ENCODE data around the gene MYO7A. TPM values are rescaled to one million over a fixed set of nuclear protein-coding genes. Genes with fewer than 3 reads are reported as not detected.

The MYO7A gene
- total RNA-seq, 1 donor from 2014 or later: 0.16 TPM

DNA sequence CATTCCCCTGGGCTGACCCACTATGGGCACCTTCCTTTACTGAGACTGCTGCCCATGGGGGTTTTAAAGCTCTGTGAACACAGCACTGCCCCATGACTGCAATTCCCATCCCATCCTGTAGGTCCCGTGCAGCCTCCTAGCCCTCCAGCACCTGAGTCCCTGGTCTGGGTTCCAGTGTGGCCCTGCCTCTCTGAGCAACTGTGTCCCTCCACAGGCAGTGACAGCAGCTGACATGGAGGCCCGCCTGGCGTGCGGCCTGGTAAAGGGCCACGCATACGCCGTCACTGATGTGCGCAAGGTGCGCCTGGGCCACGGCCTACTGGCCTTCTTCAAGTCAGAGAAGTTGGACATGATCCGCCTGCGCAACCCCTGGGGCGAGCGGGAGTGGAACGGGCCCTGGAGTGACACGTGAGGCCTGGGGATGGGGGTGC is 12.8 kb upstream of the MYO7A start:
- Histone ChIP-seq H3K36me3 (ENCODE audit: insufficient read depth, low read length) (no peaks in the 10 kb centered on the region), H4K20me1 (ENCODE audit: insufficient read depth, low read length) (peaks cover 9% of the 10 kb centered on the region), H3K4me1 (ENCODE audit: insufficient read depth, low read length) (peaks cover 17% of the 10 kb centered on the region), H3K27ac (ENCODE audit: low read depth, low read length) (no peak overlapping the region), H2AFZ (ENCODE audit: low read depth, low read length) (no peak overlapping the region), H3K79me2 (ENCODE audit: insufficient read depth, low read length) (no peaks in the 10 kb centered on the region), H3K4me2 (ENCODE audit: low read length) (no peak overlapping the region), H3K27me3 (ENCODE audit: insufficient read depth, low read length) (no peaks in the 10 kb centered on the region), H3K9ac (ENCODE audit: low read length) (no peak overlapping the region), H3K4me3 (ENCODE audit: insufficient read depth, low read depth, low read length) (no peak overlapping the region), H3K9me3 (ENCODE audit: insufficient read depth, low read depth, low read length) (no peaks in the 10 kb centered on the region)
- TF ChIP-seq, protein P1, sequence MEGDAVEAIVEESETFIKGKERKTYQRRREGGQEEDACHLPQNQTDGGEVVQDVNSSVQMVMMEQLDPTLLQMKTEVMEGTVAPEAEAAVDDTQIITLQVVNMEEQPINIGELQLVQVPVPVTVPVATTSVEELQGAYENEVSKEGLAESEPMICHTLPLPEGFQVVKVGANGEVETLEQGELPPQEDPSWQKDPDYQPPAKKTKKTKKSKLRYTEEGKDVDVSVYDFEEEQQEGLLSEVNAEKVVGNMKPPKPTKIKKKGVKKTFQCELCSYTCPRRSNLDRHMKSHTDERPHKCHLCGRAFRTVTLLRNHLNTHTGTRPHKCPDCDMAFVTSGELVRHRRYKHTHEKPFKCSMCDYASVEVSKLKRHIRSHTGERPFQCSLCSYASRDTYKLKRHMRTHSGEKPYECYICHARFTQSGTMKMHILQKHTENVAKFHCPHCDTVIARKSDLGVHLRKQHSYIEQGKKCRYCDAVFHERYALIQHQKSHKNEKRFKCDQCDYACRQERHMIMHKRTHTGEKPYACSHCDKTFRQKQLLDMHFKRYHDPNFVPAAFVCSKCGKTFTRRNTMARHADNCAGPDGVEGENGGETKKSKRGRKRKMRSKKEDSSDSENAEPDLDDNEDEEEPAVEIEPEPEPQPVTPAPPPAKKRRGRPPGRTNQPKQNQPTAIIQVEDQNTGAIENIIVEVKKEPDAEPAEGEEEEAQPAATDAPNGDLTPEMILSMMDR (IDR thresholded peaks at IDR 0.05; ENCODE audit: insufficient read depth, low read depth, low read length): no peak
- TF ChIP-seq EZH2 (IDR thresholded peaks at IDR 0.05; ENCODE audit: insufficient read depth, low read length): no peak
- H3K4me3 Mint-ChIP-seq (ENCODE audit: unreplicated experiment): no peak overlapping the region
- no peaks in the 10 kb centered on the region for H3K9me3 Mint-ChIP-seq (ENCODE audit: unreplicated experiment)
- H3K4me1 Mint-ChIP-seq (ENCODE audit: low read depth, unreplicated experiment): peaks cover 1% of the 10 kb centered on the region
- peaks cover 20% of the 10 kb centered on the region for H3K36me3 Mint-ChIP-seq (ENCODE audit: low read depth, unreplicated experiment)
- DNase-seq (ENCODE audit: low read depth) (no peak), FAIRE-seq (no peak)
- H3K27me3 Mint-ChIP-seq (ENCODE audit: low read depth, unreplicated experiment): peaks cover 2% of the 10 kb centered on the region
- no peak overlapping the region for H3K27ac Mint-ChIP-seq (ENCODE audit: unreplicated experiment)

DNA sequence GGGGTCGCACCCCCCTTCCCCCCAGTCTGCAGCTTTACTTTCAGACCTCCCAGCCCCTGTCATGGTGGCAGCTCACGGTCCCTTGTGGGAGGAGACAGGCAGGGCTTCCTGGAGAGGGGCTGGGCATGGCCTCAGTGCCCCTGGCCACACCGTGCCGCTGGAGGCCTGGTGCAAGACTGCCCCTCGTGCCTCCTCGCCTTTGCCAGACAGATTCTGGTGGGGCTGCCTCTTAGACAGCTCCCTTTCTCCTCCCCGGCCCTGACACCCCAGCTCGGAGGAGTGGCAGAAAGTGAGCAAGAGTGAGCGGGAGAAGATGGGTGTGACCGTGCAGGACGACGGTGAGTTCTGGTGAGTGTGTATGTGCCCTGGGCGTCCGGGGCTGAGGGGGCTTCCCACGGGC is 12.1 kb upstream of the MYO7A start:
- Histone ChIP-seq H3K9me3 (ENCODE audit: insufficient read depth, low read depth, low read length) (no peaks in the 10 kb centered on the region), H3K27ac (ENCODE audit: low read depth, low read length) (no peak overlapping the region), H3K9ac (ENCODE audit: low read length) (no peak overlapping the region), H4K20me1 (ENCODE audit: insufficient read depth, low read length) (peaks cover 3% of the 10 kb centered on the region), H2AFZ (ENCODE audit: low read depth, low read length) (no peak overlapping the region), H3K4me2 (ENCODE audit: low read length) (no peak overlapping the region), H3K36me3 (ENCODE audit: insufficient read depth, low read length) (no peaks in the 10 kb centered on the region), H3K27me3 (ENCODE audit: insufficient read depth, low read length) (no peaks in the 10 kb centered on the region), H3K4me3 (ENCODE audit: insufficient read depth, low read depth, low read length) (no peak overlapping the region), H3K79me2 (ENCODE audit: insufficient read depth, low read length) (no peaks in the 10 kb centered on the region), H3K4me1 (ENCODE audit: insufficient read depth, low read length) (peaks cover 9% of the 10 kb centered on the region)
- Mint-ChIP-seq H3K36me3 (ENCODE audit: low read depth, unreplicated experiment) (peaks cover 26% of the 10 kb centered on the region), H3K27me3 (ENCODE audit: low read depth, unreplicated experiment) (peaks cover 2% of the 10 kb centered on the region), H3K4me1 (ENCODE audit: low read depth, unreplicated experiment) (peaks cover 1% of the 10 kb centered on the region), H3K9me3 (ENCODE audit: unreplicated experiment) (no peaks in the 10 kb centered on the region), H3K27ac (ENCODE audit: unreplicated experiment) (no peak overlapping the region), H3K4me3 (ENCODE audit: unreplicated experiment) (no peak overlapping the region)
- TF ChIP-seq, protein P1 (IDR thresholded peaks at IDR 0.05; ENCODE audit: insufficient read depth, low read depth, low read length): no peak
- TF ChIP-seq EZH2 (IDR thresholded peaks at IDR 0.05; ENCODE audit: insufficient read depth, low read length): no peak
- FAIRE-seq: no peak
- no peak for DNase-seq (ENCODE audit: low read depth)

DNA sequence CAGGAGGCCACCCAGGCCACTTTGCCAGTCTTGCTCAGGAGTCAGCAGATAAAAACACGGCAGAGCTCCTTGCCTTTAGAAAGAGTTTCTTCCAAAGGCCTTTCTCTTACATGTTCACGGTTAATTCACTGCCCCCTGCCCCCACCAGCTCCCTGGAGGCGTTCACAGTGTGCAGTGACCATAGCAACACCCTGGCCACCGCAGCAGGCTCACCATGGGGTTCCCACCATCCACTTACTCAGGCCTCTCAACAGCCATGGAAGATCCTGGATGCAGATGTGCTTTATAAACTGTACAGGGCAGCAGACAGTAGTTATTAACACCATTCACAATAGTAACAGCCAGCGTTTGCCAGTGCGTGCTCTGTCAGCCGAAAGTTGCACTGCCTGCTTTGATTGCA is 10.6 kb upstream of the MYO7A start:
- peaks cover 6% of the 10 kb centered on the region for H3K4me1 ChIP-seq (ENCODE audit: insufficient read depth, low read length)
- Mint-ChIP-seq H3K36me3 (ENCODE audit: low read depth, unreplicated experiment) (peaks cover 27% of the 10 kb centered on the region), H3K27ac (ENCODE audit: unreplicated experiment) (no peak overlapping the region), H3K9me3 (ENCODE audit: unreplicated experiment) (no peaks in the 10 kb centered on the region), H3K4me1 (ENCODE audit: low read depth, unreplicated experiment) (peaks cover 1% of the 10 kb centered on the region), H3K4me3 (ENCODE audit: unreplicated experiment) (no peak overlapping the region), H3K27me3 (ENCODE audit: low read depth, unreplicated experiment) (no peaks in the 10 kb centered on the region)
- DNase-seq (ENCODE audit: low read depth) (no peak), FAIRE-seq (no peak)
- TF ChIP-seq EZH2 (IDR thresholded peaks at IDR 0.05; ENCODE audit: insufficient read depth, low read length): no peak
- TF ChIP-seq, protein P1 (IDR thresholded peaks at IDR 0.05; ENCODE audit: insufficient read depth, low read depth, low read length): no peak
- H3K4me3 ChIP-seq (ENCODE audit: insufficient read depth, low read depth, low read length): no peak overlapping the region
- H3K36me3 ChIP-seq (ENCODE audit: insufficient read depth, low read length): no peaks in the 10 kb centered on the region
- H3K9me3 ChIP-seq (ENCODE audit: insufficient read depth, low read depth, low read length): no peaks in the 10 kb centered on the region
- H3K4me2 ChIP-seq (ENCODE audit: low read length): no peak overlapping the region
- no peak overlapping the region for H3K27ac ChIP-seq (ENCODE audit: low read depth, low read length)
- H4K20me1 ChIP-seq (ENCODE audit: insufficient read depth, low read length): peaks cover 3% of the 10 kb centered on the region
- H3K79me2 ChIP-seq (ENCODE audit: insufficient read depth, low read length): no peaks in the 10 kb centered on the region
- H3K9ac ChIP-seq (ENCODE audit: low read length): no peak overlapping the region
- H3K27me3 ChIP-seq (ENCODE audit: insufficient read depth, low read length): no peaks in the 10 kb centered on the region
- no peak overlapping the region for H2AFZ ChIP-seq (ENCODE audit: low read depth, low read length)
